Liver (tissue), 9 donors: ENCODE measurements around the gene HCN3. TPM values are rescaled to one million over a fixed set of nuclear protein-coding genes. Genes with fewer than 3 reads are reported as not detected.

ENCODE experiments used
- DNase-seq: peaks from one replicate; pipeline ENCODE4 v3.0.0-alpha.2; 2017; ENCODE audit warnings: low spot score
- H3K27ac ChIP-seq, 2 donors: one replicate each; pipeline ENCODE4 v1.7.0; 2013; ENCODE audit warnings: inconsistent platforms in 2 of 2, low read length in 2 of 2, control low read depth in 1 of 2, low read depth in 1 of 2, mild to moderate bottlenecking in 1 of 2
- H3K27me3 ChIP-seq, 4 donors: one replicate each; pipeline versions ENCODE4 v1.6.1 to v1.7.0; 2013; ENCODE audit warnings: low read length in 3 of 4, inconsistent platforms in 1 of 4, mild to moderate bottlenecking in 1 of 4, moderate library complexity in 1 of 4; ENCODE audit not compliant: control insufficient read depth in 4 of 4, insufficient read depth in 4 of 4
- H3K36me3 ChIP-seq, 4 donors: one replicate each; pipeline versions ENCODE4 v1.6.1 to v1.7.0; 2013; ENCODE audit warnings: low read length in 3 of 4, mild to moderate bottlenecking in 3 of 4, low read depth in 1 of 4, moderate library complexity in 1 of 4; ENCODE audit not compliant: control insufficient read depth in 4 of 4, insufficient read depth in 3 of 4
- H3K4me1 ChIP-seq, 4 donors: one replicate each; pipeline versions ENCODE4 v1.6.1 to v1.7.0; 2013; ENCODE audit warnings: low read length in 3 of 4, mild to moderate bottlenecking in 3 of 4, moderate library complexity in 1 of 4; ENCODE audit not compliant: control insufficient read depth in 4 of 4, insufficient read depth in 4 of 4
- H3K4me3 ChIP-seq, 3 donors: one replicate each; pipeline versions ENCODE4 v1.6.1 to v1.7.0; 2013; ENCODE audit warnings: low read length in 3 of 3, control low read depth in 1 of 3, low read depth in 1 of 3, mild to moderate bottlenecking in 1 of 3
- H3K9ac ChIP-seq, 2 donors: one replicate each; pipeline ENCODE4 v1.7.0; 2013; ENCODE audit warnings: low read length in 2 of 2, mild to moderate bottlenecking in 2 of 2, moderate library complexity in 2 of 2, control low read depth in 1 of 2, low read depth in 1 of 2
- H3K9me3 ChIP-seq, 4 donors: one replicate each; pipeline versions ENCODE4 v1.6.1 to v1.7.0; 2013; ENCODE audit warnings: low read length in 3 of 4; ENCODE audit not compliant: control insufficient read depth in 4 of 4
- CTCF ChIP-seq: fragments of 150-350 bp; IDR thresholded peaks from 2 replicates; pipeline ENCODE4 v1.5.1; 2017; ENCODE audit warnings: improper control_type of control experiment, low read depth, low read length; ENCODE audit not compliant: missing input control
- EGR1 ChIP-seq, 2 donors: IDR thresholded peaks; 2 replicates each; pipeline ENCODE4 v1.6.1; 2016 to 2018; ENCODE audit warnings: antibody characterized with exemption in 2 of 2, low read depth in 2 of 2
- FOXA1 ChIP-seq: IDR thresholded peaks from 2 replicates; pipeline ENCODE4 v1.6.1; 2016; ENCODE audit warnings: antibody characterized with exemption
- FOXA2 ChIP-seq: IDR thresholded peaks from 2 replicates; pipeline ENCODE4 v1.6.1; 2016; ENCODE audit warnings: antibody characterized with exemption
- GABPA ChIP-seq, 2 donors: IDR thresholded peaks in 1 of 2; conservative IDR thresholded peaks in 1 of 2; 2 replicates each; pipeline ENCODE4 v1.6.1; 2016; ENCODE audit warnings: antibody characterized with exemption in 2 of 2, mild to moderate bottlenecking in 1 of 2, moderate library complexity in 1 of 2
- HNF4A ChIP-seq, 2 donors: conservative IDR thresholded peaks; 2 replicates each; pipeline ENCODE4 v1.6.1; 2016; ENCODE audit warnings: antibody characterized with exemption in 2 of 2, mild to moderate bottlenecking in 2 of 2
- JUND ChIP-seq, 2 donors: IDR thresholded peaks; 2 replicates each; pipeline ENCODE4 v1.6.1; 2016; ENCODE audit warnings: antibody characterized with exemption in 2 of 2
- REST ChIP-seq: IDR thresholded peaks from 2 replicates; pipeline ENCODE4 v1.6.1; 2016; ENCODE audit warnings: antibody characterized with exemption, mild to moderate bottlenecking
- RXRA ChIP-seq, 2 donors: IDR thresholded peaks; 2 replicates each; pipeline ENCODE4 v1.6.1; 2017 to 2018; ENCODE audit warnings: antibody characterized with exemption in 2 of 2, mild to moderate bottlenecking in 1 of 2
- SP1 ChIP-seq: IDR thresholded peaks from 2 replicates; pipeline ENCODE4 v1.6.1; 2018; ENCODE audit warnings: antibody characterized with exemption, mild to moderate bottlenecking
- TAF1 ChIP-seq: conservative IDR thresholded peaks from 2 replicates; pipeline ENCODE4 v1.6.1; 2016; ENCODE audit warnings: antibody characterized with exemption, mild to moderate bottlenecking
- ZBTB33 ChIP-seq: IDR thresholded peaks from 2 replicates; pipeline ENCODE4 v1.6.1; 2016; ENCODE audit warnings: antibody characterized with exemption
- WGBS: extraction: QIAGEN DNeasy Blood & Tissue Kit; methylation state at CpG from one replicate; pipeline ENCODE4 v1.1.7; 2013; 5-methylcytosine and 5-hydroxymethylcytosine counted together
- polyA plus RNA-seq, 2 donors: library from polyadenylated mRNA; stranded (reverse) in 1 of 2; unstranded in 1 of 2; fragments of 200-250 nt in 1 of 2; fragments of >200 nt in 1 of 2; fragmentation: Nextera tagmentation in 1 of 2; extraction: Ambion mirVana in 1 of 2; gene quantifications; one replicate each; pipeline versions ENCODE4 v1.2.1 to v1.2.3, GENCODE V29; 2013 to 2015
- total RNA-seq, 2 donors: library from RNA; depleted of rRNA; stranded (reverse); fragments of >200 nt; gene quantifications; one replicate each; pipeline ENCODE4 v1.2.3, GENCODE V29; 2014
- donor health status: healthy.
- donor health status: healthy.
- donor health status: healthy.
- donor health status: healthy.
- donor health status: healthy.

HCN3 gene
- total and polyA plus RNA-seq, 4 donors: 0.33 to 1.5 (median 0.93) TPM

DNA sequence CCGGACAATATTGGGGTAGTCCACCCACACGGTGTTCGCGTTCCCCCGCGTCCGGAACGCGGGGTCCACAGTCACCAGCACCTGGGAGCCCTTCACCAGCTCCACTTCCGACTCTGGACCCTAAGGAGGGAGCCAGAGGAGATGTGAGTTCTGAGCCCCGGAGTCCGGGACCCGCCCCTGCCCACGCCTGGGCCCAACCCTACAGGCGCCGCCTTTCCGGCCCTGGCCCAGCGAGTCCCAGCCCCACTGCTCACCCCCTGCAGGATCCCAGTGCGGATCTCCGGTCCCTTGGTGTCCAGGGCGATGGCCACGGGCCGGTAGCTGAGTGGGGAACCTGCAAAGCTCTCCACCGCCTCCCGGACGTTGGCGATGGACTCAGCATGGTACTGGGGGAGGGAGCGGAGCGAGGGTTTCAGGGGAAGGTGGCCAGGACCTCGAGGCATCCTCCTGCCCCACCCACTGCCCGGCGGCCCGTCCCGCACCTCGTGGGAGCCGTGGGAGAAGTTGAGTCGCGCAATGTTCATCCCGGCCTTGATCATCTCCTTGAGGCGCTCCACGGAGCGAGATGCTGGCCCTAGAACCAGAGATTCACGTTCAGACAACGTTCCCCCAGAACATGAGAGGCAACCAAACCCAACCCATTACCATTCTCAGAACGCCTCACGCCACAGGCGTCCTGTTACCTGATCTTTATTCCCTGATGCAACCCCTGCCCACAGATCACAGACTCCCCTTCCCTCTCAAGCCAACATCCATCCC lies 18.1 kb downstream of the HCN3 start:
- peaks cover 0 to 45% (median 25%) of the 10 kb centered on the region in 4 donors for H3K36me3 ChIP-seq
- no peak overlapping the region for H3K4me3 ChIP-seq
- H3K27ac ChIP-seq: no peak overlapping the region
- H3K4me1 ChIP-seq: peaks cover 0 to 21% (median 8%) of the 10 kb centered on the region in 4 donors
- no peak for DNase-seq
- no peaks in the 10 kb centered on the region for H3K27me3 ChIP-seq
- no peak overlapping the region for H3K9ac ChIP-seq
- H3K9me3 ChIP-seq: no peaks in the 10 kb centered on the region
- TF ChIP-seq CTCF: no peak
- 62% methylated on average over 47 of the region's 47 CpGs for WGBS

DNA sequence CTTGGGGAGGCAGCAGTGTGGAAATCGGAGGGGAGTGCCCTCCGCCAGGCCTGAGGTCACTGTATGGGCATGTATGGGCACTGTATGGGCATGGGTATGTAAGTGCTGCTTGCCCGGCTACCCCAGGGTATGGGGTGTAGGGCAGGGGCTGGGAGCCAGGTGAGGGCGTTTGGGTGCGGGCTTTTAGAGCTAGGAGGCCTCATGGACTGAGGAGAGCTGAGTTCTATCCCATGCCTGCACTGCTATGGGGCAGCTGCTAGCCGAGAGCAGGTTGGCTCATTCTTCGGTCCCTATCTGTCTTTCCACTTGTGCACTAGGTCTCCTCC lies 18.6 kb downstream of the HCN3 start:
- 94% methylated on average over 7 of the region's 7 CpGs for WGBS

More for the DNA sequence above, 18.6 kb downstream of the HCN3 start:
- Histone ChIP-seq H3K9ac (no peak overlapping the region), H3K9me3 (no peaks in the 10 kb centered on the region), H3K36me3 (peaks cover 0 to 42% (median 25%) of the 10 kb centered on the region in 4 donors), H3K4me1 (peaks cover 0 to 22% (median 9%) of the 10 kb centered on the region in 4 donors), H3K27ac (no peak overlapping the region), H3K4me3 (no peak overlapping the region), H3K27me3 (no peaks in the 10 kb centered on the region)
- TF ChIP-seq EGR1 (IDR thresholded peaks at IDR 0.05; ENCODE audit: low read depth in 2 of 2) (no peak), REST (no peak), FOXA1 (no peak), GABPA (IDR thresholded peaks at IDR 0.05 in 1 of 2, conservative IDR thresholded peaks at IDR 0.05 in 1 of 2) (no peak), CTCF (no peak), ZBTB33 (no peak), TAF1 (no peak), HNF4A (conservative IDR thresholded peaks at IDR 0.05) (no peak), JUND (IDR thresholded peaks at IDR 0.05) (no peak), SP1 (no peak), RXRA (IDR thresholded peaks at IDR 0.05) (no peak), FOXA2 (no peak)
- no peak for DNase-seq
